ENCODE data around the gene TRIM42.

The TRIM42 gene

GRCh38 chr3:140719841-140720614 lies 42.2 kb downstream of the TRIM42 start:
- TF ChIP-seq CTCF (IDR thresholded peaks at IDR 0.05; ENCODE audit: low read depth, low read length) = no peak
- no peak for DNase-seq (ENCODE audit: extremely low read depth, low read depth)

- TF ChIP-seq CTCF (IDR thresholded peaks at IDR 0.05; ENCODE audit: low read depth, low read length) = no peak
Measured at GRCh38 chr3:140723576-140723975, 45.7 kb downstream of the TRIM42 start.

GRCh38 chr3:140724856-140725812 lies 47.3 kb downstream of the TRIM42 start:
- DNase-seq (ENCODE audit: extremely low read depth, low read depth) = no peak
- TF ChIP-seq CTCF (IDR thresholded peaks at IDR 0.05; ENCODE audit: low read depth, low read length) = no peak

More at GRCh38 chr3:140723576-140723975, 45.7 kb downstream of the TRIM42 start:
- DNase-seq (ENCODE audit: extremely low read depth, low read depth) = no peak

GRCh38 chr3:140726066-140726465 lies 48.2 kb downstream of the TRIM42 start:
- no peak for TF ChIP-seq CTCF (IDR thresholded peaks at IDR 0.05; ENCODE audit: low read depth, low read length)
- no peak for DNase-seq (ENCODE audit: extremely low read depth, low read depth)

GRCh38 chr3:140727886-140728285 lies 50.0 kb downstream of the TRIM42 start:
- no peak for DNase-seq (ENCODE audit: extremely low read depth, low read depth)
- no peak for TF ChIP-seq CTCF (IDR thresholded peaks at IDR 0.05; ENCODE audit: low read depth, low read length)

GRCh38 chr3:140731440-140732119 lies 53.7 kb downstream of the TRIM42 start:
- DNase-seq (ENCODE audit: extremely low read depth, low read depth) = no peak
- no peak for TF ChIP-seq CTCF (IDR thresholded peaks at IDR 0.05; ENCODE audit: low read depth, low read length)
